Activated T-cell treated with anti-CD3 and anti-CD28 coated beads for 4 hours (primary cell): ENCODE data around the gene BBS2.
"Not testable (repeated sequence)": the region's sequence is repeated elsewhere in the genome, so short reads cannot be mapped to it uniquely, and the experiment has no call there.

Experiments
- DNase-seq: peaks from one replicate; pipeline ENCODE4 v3.0.0-alpha.2; 2020

BBS2 gene

DNA sequence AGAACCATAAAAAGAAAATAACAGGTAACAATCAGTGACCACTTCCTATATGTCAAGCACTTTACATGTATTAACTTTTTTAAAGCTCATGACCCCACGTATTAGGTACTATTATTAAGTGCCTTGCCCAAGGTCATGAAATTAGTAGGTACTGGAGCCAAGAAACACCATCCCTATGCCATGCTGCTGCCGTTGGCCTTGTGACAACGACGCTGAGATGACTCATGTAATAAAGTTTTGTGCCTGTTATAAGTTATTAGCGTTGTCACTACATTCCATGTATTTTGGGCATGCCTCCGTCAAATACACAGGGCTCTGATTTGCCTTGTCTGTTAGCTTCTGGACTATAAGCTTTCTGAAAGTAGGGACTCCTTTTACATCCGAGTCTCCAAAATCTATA lies 1.4 kb downstream of the BBS2 start:
- DNase-seq: no peak

DNA sequence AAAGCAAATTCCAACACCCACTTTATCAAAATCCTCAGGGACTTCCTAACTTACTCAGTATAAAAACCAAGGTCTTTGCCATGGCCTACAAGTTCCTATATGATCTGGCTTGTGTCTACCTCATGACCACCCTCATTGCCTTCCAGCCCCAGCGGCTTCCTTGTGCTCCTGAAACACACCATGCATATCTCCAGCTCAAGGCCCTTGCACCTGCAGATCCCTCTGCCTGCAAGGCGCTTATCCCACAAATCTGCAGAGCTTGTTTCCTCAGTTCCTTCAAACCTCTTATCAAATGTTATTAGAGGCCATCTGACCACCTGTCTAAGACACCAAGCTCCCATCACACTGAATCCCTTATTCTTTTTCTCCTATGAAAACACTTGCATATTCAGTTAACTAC lies 2.6 kb downstream of the BBS2 start:
- no peak for DNase-seq

DNA sequence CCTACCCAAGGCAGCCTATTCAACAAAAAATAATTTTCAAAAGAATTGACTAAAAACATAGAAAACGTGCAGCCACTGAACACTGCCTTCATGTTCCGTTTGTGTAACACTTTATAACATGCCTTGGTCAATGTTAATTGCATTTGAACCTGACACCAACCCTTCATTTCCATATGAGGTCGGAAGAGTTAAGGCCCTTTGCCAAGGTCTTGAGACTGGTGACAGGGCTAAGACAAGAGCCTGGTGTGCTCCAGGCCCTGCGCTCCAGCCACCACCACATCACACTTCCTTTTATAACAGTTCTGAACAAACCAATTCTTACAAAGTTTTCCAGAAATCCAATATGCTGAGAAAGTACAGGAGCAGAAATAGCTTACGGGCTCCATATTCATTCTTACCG lies 4.2 kb downstream of the BBS2 start:
- no peak for DNase-seq

DNA sequence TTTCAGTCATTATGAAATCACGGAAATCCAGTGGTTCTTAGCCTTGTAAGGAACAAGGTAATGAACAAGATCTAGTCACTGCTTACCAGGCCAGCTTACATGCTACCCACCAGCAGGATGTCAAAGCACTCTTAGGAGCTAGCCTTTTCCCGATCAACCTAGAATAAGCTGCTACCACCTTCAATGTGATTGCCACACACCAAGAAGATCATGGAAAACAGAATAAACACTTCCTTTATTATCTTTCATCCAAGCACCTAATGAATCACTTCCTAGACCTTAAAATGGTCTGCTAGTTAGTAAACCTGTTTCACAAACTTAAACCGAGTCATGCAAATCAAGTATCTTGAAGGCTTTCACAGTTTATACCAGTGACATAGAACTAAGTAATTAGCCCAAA lies 5.0 kb downstream of the BBS2 start:
- no peak for DNase-seq

DNA sequence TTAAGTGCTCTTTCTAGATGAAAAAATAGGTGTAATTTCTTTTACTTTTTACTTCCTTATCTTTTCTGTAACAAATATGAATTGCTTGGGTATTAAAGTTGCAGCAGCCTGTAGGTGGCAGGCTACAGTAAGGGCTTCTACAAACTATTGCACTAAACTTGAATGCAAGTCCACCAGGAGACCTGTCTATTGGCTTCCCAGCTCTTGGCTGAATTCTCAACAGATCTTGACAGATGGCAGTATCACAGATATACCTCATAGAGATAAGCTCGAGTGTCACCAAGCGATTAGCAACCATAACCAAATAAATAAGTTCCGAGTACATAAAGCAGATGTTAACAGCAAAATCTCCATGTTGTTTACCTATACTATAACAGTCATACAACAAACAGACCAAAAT lies 5.9 kb downstream of the BBS2 start:
- DNase-seq: peak; percentile 15

DNA sequence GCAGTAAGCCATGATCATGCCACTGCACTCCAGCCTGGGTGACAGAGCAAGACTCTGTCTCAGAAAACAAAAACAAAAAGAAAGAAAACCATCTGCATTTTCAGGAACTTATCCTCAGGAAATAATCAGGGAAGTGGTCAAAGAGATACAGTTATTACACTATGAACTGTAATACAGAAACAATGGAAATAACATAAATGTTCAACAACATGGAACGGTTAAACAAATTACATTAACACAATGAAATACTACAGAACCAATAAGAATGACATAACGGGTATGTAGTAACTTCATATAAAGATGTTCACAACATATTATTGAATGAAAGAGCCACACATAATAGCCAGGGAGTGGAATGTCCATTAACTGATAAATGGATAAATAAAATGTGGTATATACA lies 6.7 kb downstream of the BBS2 start:
- DNase-seq: no peak

DNA sequence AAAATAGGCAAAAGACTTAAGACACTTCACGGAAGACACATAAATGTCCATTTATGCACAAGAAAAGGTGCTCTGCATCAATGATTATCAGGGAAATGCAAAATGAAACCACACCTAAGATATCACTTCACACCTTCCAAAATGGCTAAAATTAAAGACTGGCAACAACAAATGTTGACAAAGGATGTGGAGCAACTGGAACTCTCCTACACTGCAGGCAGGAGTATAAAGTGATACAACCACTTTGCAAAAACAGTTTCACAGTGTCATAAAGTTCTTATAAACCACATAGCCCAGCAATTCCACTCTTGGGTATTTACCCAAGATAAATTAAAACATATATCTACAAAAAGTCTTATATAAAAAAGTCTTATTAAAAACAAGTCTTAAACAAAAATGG lies 7.8 kb downstream of the BBS2 start:
- DNase-seq: no peak

DNA sequence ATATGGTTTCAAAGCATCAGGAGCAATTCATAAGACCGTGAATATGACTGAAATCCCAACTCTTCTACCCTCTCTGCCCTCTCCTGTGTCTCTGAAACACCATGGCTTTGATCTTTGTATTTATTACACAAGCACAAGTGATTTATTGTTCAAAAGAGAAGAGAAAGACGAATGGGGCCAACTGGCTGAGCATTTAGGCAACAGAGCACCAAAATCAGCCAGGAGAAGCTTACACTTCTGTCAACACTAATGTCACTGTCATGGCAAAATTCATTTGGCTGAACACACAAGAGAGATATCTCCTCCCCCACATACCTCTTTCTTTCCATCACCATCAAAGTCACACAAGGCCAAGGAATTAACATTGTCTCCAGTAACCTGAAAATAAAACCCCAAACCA lies 9.3 kb downstream of the BBS2 start:
- DNase-seq: no peak

DNA sequence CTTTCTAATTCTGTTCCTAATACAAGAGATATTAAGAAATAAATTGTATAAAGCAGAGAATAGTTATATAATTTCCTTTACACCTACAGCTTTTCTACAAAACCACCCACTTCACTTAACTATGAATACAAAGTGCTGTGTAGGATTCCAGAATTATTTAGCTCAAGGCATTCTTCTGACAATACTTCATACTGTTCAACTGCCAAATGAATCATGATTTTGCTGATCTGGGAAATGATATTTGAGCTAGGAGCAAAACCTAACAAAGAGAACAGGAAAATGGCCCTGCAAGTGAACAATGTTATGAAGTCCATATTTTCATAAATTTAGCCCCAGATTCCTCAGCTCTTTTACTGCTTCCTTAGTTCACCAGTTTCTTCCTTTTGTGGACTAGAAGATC lies 12.9 kb downstream of the BBS2 start:
- no peak for DNase-seq

DNA sequence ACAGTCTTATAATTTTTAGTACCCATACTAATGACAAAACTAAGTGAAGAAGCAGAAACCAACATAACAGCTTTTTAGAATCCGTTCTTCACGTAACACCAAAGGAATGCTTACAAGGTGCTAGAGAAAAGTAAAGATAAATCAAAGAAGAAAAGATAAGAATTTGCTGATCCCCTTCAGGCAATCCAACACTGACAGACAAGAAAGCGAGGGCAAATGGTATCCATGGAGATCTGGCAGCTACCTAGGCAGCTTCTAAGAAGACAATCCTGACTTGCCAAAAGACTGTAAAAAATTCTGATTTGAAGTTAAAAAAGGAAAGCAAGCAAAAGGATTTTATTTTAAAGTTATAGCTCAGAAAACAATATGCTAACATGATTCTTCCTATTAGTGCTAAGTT lies 14.6 kb downstream of the BBS2 start:
- DNase-seq: no peak

DNA sequence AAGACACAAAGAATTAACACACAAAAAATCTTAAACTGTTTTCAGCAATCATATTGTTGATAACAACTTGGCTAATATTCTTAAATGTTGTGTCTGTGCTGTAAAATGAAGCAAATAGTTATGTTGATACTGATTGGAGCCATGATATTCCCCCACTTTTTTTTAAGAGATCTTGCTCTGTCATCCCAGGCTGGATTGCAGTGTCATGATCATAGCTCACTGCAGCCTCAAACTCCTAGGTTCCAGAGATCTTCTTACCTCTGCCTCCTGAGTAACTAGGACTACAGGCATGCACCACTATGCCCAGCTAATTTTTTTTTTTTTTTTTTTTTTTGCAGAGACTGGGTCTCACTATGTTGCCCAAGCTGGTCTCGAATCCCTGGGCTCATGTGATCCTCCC lies 26.0 kb downstream of the BBS2 start:
- DNase-seq: no peak

DNA sequence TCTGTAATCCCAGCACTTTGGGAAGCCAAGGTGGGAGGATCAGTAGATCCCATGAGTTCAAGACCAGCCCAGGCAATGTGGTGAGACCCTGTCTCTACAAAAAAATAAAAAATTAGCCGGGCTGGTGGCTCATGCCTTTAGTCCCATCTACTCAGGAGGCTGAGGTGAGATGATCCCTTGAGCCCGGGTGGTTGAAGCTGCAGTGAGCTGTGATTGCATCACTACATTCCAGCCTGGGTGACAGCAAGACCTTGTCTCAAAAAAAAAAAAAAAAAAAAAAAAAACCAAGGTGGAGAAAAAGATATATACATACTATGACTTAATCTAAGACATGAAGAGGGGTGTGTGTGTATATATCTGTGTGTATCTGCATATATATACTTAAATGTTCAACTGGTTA lies 26.7 kb downstream of the BBS2 start:
- no peak for DNase-seq

DNA sequence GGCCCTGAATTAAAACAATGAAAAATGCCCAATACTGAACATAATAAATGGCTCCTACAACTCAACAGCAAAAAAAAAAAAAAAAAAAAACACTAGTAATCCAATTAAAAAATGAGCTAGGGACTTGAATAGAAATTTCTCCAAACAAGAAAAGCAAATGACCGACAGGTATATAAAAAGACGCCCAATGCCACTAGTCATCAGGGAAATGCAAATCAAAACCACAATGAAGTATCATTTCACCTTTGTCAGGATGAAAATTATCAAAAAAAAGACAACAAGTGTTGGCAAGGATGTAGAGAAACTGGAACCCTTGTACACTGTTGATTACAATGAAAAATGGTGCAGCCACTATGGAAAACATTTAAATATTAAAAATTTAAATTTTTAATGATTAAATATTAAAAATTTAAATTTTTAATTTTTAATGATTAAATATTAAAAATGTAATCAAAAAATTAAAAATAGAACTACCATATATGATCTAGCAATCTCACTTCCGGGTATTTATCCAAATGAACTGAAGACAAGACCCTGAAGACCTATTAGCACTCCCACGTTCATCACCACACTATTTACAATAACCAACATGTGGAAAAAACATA lies 28.1 kb downstream of the BBS2 start:
- DNase-seq: no peak

DNA sequence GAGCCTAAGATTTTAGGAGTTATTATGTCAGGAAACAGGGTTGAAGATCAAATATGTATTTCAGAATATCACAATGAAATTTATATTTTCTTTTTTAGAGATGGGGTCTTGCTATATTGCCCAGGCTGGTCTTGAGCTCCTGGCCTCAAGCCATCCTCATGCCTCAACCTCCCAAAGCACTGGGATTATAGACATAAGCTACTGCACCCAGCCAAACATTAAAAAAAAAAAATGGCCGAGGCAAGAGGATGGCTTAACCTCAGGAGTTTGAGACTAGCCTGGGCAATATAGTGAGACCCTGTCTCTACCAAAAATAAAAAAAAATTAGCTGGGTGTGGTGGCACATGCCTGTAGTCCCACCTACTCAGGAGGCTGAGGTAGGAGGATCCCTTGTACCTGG lies 31.0 kb downstream of the BBS2 start:
- not testable (repeated sequence) for DNase-seq

DNA sequence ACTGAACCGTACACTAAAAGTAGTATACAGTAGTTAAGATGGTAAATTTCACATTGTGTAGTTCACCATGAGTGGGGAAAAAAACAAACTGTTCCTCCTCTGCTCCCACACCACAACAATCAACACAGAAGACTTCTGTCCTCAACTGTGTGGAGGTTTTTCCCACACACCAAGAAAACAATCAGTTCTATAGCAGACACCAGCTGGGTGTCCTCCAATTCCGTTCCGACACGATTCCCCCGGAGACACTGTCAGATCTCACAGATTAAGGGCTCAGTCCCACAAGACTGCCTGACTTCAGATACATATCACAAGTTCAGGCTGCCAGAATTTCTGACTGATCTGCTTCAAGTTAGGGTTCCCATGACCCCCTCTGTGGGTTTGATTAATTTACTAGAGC lies 31.8 kb downstream of the BBS2 start:
- no peak for DNase-seq

DNA sequence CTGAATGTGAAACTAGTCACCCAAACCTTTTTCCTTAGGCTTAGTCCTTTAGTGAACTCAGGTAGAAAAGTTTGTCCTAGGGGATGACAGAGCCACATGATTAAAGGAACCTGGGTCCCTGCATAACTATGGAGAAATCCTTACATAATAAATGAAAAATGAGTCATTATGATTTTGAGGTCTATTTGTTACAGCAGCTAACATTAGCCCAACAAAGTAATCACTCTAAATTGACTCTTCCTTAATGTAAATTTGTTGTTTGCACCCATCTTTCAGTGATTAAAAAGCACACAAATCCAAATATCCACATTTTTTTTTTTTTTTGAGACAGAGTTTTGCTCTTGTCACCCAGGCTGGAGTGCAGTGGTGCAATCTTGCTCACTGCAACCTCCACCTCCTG lies 36.4 kb downstream of the BBS2 start:
- DNase-seq: no peak

DNA sequence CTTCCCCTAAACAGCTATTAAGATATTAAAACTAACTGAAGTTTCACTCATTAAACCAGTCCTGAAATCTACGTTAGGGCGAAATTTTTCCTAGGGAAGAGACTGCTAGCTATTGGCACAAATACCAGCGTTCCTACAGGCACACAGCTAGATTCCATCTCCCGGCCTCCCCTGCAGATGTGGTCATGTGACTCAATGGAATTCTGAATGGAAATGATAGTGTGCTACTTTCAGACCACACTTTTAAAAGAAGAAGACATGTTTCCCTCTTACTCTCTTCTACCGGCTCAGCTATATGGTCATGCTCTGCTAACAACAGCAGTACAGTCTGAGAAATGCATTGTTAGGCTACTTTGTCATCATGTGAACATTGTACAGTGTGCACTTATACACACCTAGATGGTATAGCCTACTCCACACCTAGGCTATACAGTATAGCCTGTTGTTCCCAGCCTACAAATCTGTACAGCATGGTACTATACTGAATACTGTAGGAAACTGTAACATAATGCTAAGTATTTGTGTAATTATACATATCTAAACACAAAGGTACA lies 37.1 kb downstream of the BBS2 start:
- DNase-seq: no peak

DNA sequence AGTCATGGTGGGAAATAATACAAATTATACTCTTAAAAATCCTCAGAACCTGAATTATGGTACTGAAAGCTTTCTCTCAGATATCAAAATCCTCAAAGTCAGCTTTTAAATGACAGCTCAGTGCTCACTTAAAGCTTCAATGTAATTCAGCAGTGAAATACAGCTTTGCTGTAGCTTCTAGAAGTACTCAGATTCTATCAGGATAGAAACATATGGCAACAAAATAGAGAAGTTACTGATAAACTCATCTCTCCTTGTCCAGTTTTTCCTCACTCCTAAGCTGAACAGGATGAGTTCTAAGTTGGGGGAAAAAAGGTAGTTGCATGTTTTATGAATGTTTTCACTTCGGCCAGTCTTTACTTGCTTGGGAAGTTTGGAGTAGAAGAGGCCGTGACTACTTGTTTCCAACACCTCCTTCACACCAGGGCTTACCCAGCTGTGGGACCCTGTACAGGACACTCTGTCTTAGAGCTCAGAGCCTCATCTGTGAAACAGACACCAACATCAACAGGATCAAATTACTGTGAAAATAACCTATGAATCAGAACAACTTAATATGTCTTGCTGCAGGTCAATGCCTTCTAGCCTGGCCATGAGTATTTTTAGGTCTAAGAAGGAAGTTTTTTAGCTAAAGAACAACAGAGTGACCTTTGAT lies 38.2 kb downstream of the BBS2 start:
- DNase-seq: no peak

DNA sequence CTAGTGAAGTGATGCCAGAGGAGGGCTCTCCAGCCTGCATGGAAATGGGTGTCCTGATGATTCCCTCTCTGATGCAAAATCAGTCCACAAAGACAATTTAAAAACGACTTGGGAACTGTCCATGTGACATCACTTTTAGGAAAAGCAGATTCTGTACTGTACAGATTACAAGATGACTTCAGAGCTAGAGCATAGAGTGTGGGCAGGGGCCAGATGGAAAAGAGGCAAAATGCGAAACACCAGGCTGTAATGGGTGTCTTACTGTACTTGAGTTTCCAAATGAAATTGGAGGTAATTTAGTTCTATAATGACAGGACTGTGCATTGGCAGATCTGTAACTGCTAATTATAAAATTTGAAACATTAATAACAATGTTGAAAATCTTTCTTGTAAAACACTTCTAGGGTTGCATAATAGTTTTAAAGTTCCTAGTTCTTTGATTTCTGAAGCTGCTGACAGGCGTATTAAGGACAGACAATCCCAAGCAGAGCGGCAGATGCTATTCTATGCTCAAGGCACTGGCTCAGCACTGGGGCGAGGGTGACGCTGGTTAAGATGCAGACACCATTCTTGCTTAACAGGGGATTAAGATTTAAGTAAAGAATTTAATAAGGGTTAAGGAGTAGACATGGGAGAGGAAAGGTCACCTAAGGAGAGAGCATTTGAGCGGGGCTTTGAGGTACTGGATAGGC lies 38.9 kb downstream of the BBS2 start:
- no peak for DNase-seq

DNA sequence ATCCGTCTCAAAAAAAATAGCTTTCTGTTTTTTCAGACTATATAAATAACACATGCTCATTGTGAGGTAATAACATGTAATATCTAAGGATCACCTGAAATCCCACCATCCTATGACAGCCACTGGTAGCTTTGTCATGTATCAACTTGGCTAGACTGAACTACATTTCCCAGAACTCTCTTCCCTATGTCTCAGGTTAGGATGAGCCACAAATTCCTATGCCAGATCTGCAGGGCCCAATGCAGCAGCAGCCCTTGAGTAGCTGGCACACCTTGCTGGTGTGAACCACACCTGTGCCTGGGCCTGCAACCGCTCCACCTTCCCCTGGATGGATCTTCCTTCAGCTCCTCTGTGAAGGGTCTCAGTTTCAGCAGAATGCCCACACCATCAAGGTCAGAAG lies 40.4 kb downstream of the BBS2 start:
- no peak for DNase-seq

DNA sequence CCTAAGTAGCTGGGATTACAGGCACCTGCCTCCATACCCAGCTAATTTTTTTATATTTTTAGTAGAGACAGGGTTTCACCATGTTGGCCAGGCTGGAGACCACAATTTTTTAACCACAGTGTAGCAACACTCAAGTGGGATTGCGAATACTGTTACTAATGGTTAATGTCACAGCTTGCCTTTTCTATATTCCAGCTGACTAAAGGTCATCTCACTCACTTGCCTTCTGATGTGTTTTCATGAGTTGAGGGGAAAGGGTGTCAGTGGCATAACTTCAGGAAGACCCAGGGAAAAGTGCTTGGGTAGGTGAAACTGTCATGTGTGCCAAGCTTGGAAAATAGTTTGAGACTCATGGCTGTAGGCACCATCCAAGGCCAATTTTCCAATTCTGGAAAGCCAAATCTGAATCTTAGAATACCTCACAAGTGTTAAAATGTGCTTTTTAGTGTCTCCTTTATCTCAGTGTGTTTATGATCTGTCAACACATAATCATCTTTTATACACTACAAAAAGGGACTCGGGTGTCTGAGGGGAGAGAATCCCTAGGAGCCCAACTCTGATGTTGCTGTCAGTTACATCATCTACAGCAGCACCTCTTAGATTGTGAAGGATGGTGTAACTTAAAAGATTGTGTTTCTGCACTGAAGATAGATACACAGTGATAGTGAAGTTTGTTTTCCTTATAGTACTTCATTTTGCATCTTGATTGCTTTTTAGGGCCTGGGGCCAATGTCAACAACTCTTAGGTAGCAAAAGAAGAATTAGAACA lies 41.4 kb downstream of the BBS2 start:
- no peak for DNase-seq

DNA sequence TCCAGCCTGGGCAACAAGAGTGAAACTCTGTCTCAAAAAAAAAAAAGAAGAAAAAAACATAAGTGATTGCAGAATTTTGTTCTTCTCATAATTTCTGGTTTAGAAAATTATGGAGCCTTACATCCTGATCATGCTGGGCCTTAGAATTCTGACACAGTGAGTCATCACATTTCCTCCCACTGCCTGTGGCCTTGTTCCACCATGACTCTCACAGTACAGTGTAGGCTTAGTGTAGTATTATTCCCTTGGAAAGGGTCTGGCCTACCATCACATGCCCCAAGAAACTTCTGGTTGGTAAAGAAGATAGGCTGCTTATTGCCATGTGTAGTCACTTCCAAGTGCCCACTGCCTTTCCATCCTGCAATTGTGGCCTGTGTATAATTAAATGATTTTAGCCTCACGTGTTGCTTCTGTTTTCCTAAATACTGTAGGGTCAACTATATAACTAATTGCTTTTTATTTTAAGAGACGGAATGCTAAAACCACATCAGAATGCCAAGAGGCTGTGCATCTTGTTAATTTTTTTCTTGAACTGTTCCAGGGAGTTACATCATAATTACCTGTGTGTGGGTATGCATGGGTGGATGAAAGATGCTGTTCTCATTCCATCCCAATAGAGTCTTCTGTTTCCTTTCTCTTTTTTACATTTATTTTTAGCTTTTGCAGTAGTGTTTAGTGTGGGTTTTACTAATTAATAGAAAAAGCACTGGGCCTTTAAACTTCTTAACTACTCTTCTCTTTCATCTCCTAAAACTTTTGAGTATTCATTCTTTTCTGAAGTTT lies 42.5 kb downstream of the BBS2 start:
- DNase-seq: peak; percentile 17

DNA sequence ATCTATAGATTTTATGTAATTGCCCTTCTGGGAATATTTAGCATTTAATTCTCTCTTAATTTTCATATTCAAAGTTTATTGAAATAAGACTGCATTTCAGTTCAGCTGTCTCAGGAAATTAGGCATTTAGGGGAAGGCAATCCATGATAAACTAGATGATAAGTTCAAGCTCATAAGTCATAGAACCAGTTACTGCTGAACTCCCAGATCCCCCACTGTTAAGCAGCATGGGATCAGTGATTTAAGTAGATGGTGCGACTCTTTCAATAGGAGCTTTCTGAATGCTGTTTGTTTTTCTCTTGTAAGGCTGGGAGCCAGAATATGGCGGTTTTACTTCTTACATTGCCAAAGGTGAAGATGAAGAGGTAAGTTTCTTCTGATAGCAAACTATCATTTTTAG lies 44.6 kb downstream of the BBS2 start:
- DNase-seq: no peak
